GM23248 (cell line): ENCODE results near the gene SPDYE6. TPM values are rescaled to one million over a fixed set of nuclear protein-coding genes. Genes with fewer than 3 reads are reported as not detected.

Source experiments
- DNase-seq: peaks from one replicate; pipeline ENCODE4 v3.0.0-alpha.2; 2015
- H2AFZ ChIP-seq: fragments of 200-600 bp; sonication (generic); 2 replicates; pipeline ENCODE4 v1.6.1; 2016; ENCODE audit warnings: antibody characterized with exemption
- H3F3A ChIP-seq: fragments of 200-600 bp; sonication (generic); 2 replicates; pipeline ENCODE4 v1.6.1; 2016; ENCODE audit warnings: mild to moderate bottlenecking, antibody characterized with exemption, mixed run types; ENCODE audit not compliant: insufficient read depth
- H3K27ac ChIP-seq: fragments of 200-600 bp; sonication (generic); 2 replicates; pipeline ENCODE4 v1.5.1; 2016; ENCODE audit warnings: mild to moderate bottlenecking
- H3K27me3 ChIP-seq: fragments of 200-600 bp; sonication (generic); replicated peaks from 2 replicates; pipeline ENCODE4 v1.6.1; 2016; ENCODE audit warnings: mild to moderate bottlenecking; ENCODE audit not compliant: insufficient read depth
- H3K36me3 ChIP-seq: fragments of 200-600 bp; sonication (generic); 2 replicates; pipeline ENCODE4 v1.6.1; 2016; ENCODE audit warnings: low read depth, mild to moderate bottlenecking
- H3K4me1 ChIP-seq: fragments of 200-600 bp; sonication (generic); 2 replicates; pipeline ENCODE4 v1.6.1; 2016; ENCODE audit warnings: mild to moderate bottlenecking; ENCODE audit not compliant: insufficient read depth
- H3K4me2 ChIP-seq: fragments of 200-600 bp; sonication (generic); one replicate; pipeline ENCODE4 v1.6.1; 2016; ENCODE audit warnings: mild to moderate bottlenecking; ENCODE audit not compliant: unreplicated experiment
- H3K4me3 ChIP-seq: fragments of 200-600 bp; sonication (generic); 2 replicates; pipeline ENCODE4 v1.5.1; 2016; ENCODE audit warnings: mild to moderate bottlenecking
- H3K79me2 ChIP-seq: fragments of 200-600 bp; sonication (generic); 2 replicates; pipeline ENCODE4 v1.6.1; 2016; ENCODE audit warnings: mild to moderate bottlenecking; ENCODE audit not compliant: insufficient read depth
- H3K9ac ChIP-seq: fragments of 200-600 bp; sonication (generic); 2 replicates; pipeline ENCODE4 v1.6.1; 2016; ENCODE audit warnings: mild to moderate bottlenecking
- H3K9me2 ChIP-seq: fragments of 200-600 bp; sonication (generic); 2 replicates; pipeline ENCODE4 v1.6.1; 2016; ENCODE audit warnings: mixed run types, mild to moderate bottlenecking, moderate library complexity; ENCODE audit not compliant: insufficient read depth
- H3K9me3 ChIP-seq: fragments of 200-600 bp; sonication (generic); one replicate; pipeline ENCODE4 v1.6.1; 2017; ENCODE audit warnings: low read depth
- H4K20me1 ChIP-seq: fragments of 200-600 bp; sonication (generic); 2 replicates; pipeline ENCODE4 v1.6.0; 2016; ENCODE audit not compliant: insufficient read depth
- EZH2 ChIP-seq: fragments of 200-600 bp; sonication (generic); IDR thresholded peaks from 2 replicates; pipeline ENCODE4 v1.6.1; 2018; ENCODE audit warnings: antibody characterized with exemption, mild to moderate bottlenecking; ENCODE audit not compliant: insufficient read depth, poor library complexity, severe bottlenecking
- EZH2phosphoT487 ChIP-seq: fragments of 200-600 bp; sonication (generic); IDR thresholded peaks from 2 replicates; pipeline ENCODE4 v1.6.1; 2018; ENCODE audit warnings: antibody characterized with exemption, moderate library complexity, mild to moderate bottlenecking, low read depth; ENCODE audit not compliant: insufficient read depth
- WGBS, 2 experiments: methylation state at CpG; one replicate each; pipeline ENCODE4 v1.1.6; 2015 to 2017; ENCODE audit warnings: low lambda C conversion rate in 2 of 2, low coverage in 1 of 2; ENCODE audit errors: missing lambda C conversion rate in 2 of 2; 5-methylcytosine and 5-hydroxymethylcytosine counted together
- in situ Hi-C: fragments of 300-500 bp; cut with MboI; formaldehyde crosslinking; loops from 2 replicates; pipeline ENCODE4 v1.15.0; 2020
- polyA plus RNA-seq: library from polyadenylated mRNA; unstranded; fragments of >200 nt; fragmentation: Nextera tagmentation; extraction: Ambion mirVana; gene quantifications from 2 replicates; pipeline ENCODE4 v1.2.1, GENCODE V29; 2016
- total RNA-seq: library from RNA; depleted of rRNA; stranded (reverse); fragments of >200 nt; shearing (Covaris generic); gene quantifications from 2 replicates; pipeline ENCODE4 v1.2.3, GENCODE V29; 2014

SPDYE6 gene
- total and polyA plus RNA-seq, 2 experiments from 2014 or later = not detected

GRCh38 chr7:102400360-102400759 lies 44.1 kb upstream of the SPDYE6 start:
- H3K4me1 ChIP-seq = peaks cover 5% of the 10 kb centered on the region; the same call in 1 of the 2 replicates
- no peaks in the 10 kb centered on the region for H3K9me3 ChIP-seq
- H3F3A ChIP-seq = 0 out of 2 replicates have a peak, but pooled peaks cover 1% of the 10 kb centered on the region
- H3K9me2 ChIP-seq = no peaks in the 10 kb centered on the region
- peaks cover 31% of the 10 kb centered on the region for H3K79me2 ChIP-seq
- H3K27ac ChIP-seq = no peak overlapping the region
- TF ChIP-seq EZH2 (no peak), EZH2phosphoT487 (no peak)
- H2AFZ ChIP-seq = no peak overlapping the region
- 81% methylated on average over 5 of the region's 5 CpGs for WGBS, 2 experiments
- H3K27me3 ChIP-seq = no peaks in the 10 kb centered on the region
- peaks cover 34% of the 10 kb centered on the region for H3K36me3 ChIP-seq
- no peak for DNase-seq
- in situ Hi-C loops = no loop called here
- H3K4me3 ChIP-seq = no peak overlapping the region
- H4K20me1 ChIP-seq = no peaks in the 10 kb centered on the region
- H3K4me2 ChIP-seq = no peak overlapping the region
- H3K9ac ChIP-seq = no peak overlapping the region

GRCh38 chr7:102398543-102398942 lies 42.3 kb upstream of the SPDYE6 start:
- H2AFZ ChIP-seq = no peak overlapping the region
- no peaks in the 10 kb centered on the region for H3K9me3 ChIP-seq
- H3F3A ChIP-seq = peaks cover 7% of the 10 kb centered on the region; the same call in 1 of the 2 replicates
- H3K4me1 ChIP-seq = peaks cover 5% of the 10 kb centered on the region; the same call in 1 of the 2 replicates
- no peak for DNase-seq
- in situ Hi-C loops = loop anchor here (10.0 kb wide), 1 partner anchor 114 kb away; the partner anchor contains the start of gene SH2B2
- WGBS, 2 experiments = 98 to 99% methylated on average over 8 of the region's 8 CpGs
- H3K27me3 ChIP-seq = no peaks in the 10 kb centered on the region
- H3K9me2 ChIP-seq = no peaks in the 10 kb centered on the region
- no peaks in the 10 kb centered on the region for H4K20me1 ChIP-seq
- H3K9ac ChIP-seq = no peak overlapping the region
- H3K27ac ChIP-seq = no peak overlapping the region
- no peak overlapping the region for H3K4me2 ChIP-seq
- no peak for TF ChIP-seq EZH2phosphoT487
- no peak for TF ChIP-seq EZH2
- H3K36me3 ChIP-seq = peaks cover 26% of the 10 kb centered on the region
- peaks cover 31% of the 10 kb centered on the region for H3K79me2 ChIP-seq
- H3K4me3 ChIP-seq = no peak overlapping the region

GRCh38 chr7:102396710-102397019 lies 40.4 kb upstream of the SPDYE6 start:
- no peak for DNase-seq
- Histone ChIP-seq H3K4me2 (peak overlapping the region; percentile 91), H3K36me3 (peaks cover 14% of the 10 kb centered on the region), H2AFZ (peak overlapping the region; percentile 91), H3K9me3 (no peaks in the 10 kb centered on the region), H3K4me3 (peak overlapping the region; percentile 82), H3K27ac (peak overlapping the region; percentile 87), H3K9ac (peak overlapping the region; percentile 90), H3K79me2 (peaks cover 31% of the 10 kb centered on the region), H3K9me2 (no peaks in the 10 kb centered on the region), H3F3A (peaks cover 7% of the 10 kb centered on the region; the same call in 1 of the 2 replicates), H4K20me1 (no peaks in the 10 kb centered on the region), H3K27me3 (no peaks in the 10 kb centered on the region), H3K4me1 (peaks cover 5% of the 10 kb centered on the region; the same call in 1 of the 2 replicates)
- TF ChIP-seq EZH2 (no peak), EZH2phosphoT487 (no peak)
- 0 to 2% methylated on average over 12 of the region's 12 CpGs for WGBS, 2 experiments
- in situ Hi-C loops = loop anchor here (10.0 kb wide), 1 partner anchor 112 kb away; the partner anchor contains the start of gene SH2B2

- Histone ChIP-seq H3K36me3 (peaks cover 10% of the 10 kb centered on the region), H2AFZ (peak within 1 kb of the TSS; percentile 91), H3K4me2 (peak within 1 kb of the TSS; percentile 92), H3F3A (peaks cover 7% of the 10 kb centered on the region; the same call in 1 of the 2 replicates), H3K4me3 (peak within 1 kb of the TSS; percentile 82), H3K27me3 (no peaks in the 10 kb centered on the region), H3K79me2 (peaks cover 31% of the 10 kb centered on the region), H3K4me1 (peaks cover 5% of the 10 kb centered on the region; the same call in 1 of the 2 replicates), H3K9ac (peak within 1 kb of the TSS; percentile 90), H3K9me3 (no peaks in the 10 kb centered on the region), H3K9me2 (no peaks in the 10 kb centered on the region), H4K20me1 (no peaks in the 10 kb centered on the region), H3K27ac (peak within 1 kb of the TSS; percentile 87)
- TF ChIP-seq EZH2 (no peak), EZH2phosphoT487 (no peak)
- DNase-seq = peak; percentile 95
- 0 to 1% methylated on average over 56 to 57 of the region's 59 CpGs for WGBS, 2 experiments
- in situ Hi-C loops = loop anchor here (10.0 kb wide), 1 partner anchor 111 kb away; the partner anchor contains the start of gene SH2B2
Observed at GRCh38 chr7:102395873-102396709, 39.8 kb upstream of the SPDYE6 start, which contains the start of gene PRKRIP1. PRKRIP1 (plus strand) TSS chr7:102396363; CDS start chr7:102396412, 49 bp downstream.
